Ovary (tissue), 9 donors: ENCODE results near the gene NAALADL2. TPM values are rescaled to one million over a fixed set of nuclear protein-coding genes. Genes with fewer than 3 reads are reported as not detected.

Experiments used
- DNase-seq, 5 donors: peaks; one replicate each; pipeline ENCODE4 v3.0.0-alpha.2; 2019 to 2020
- H3K27ac ChIP-seq, 2 donors: fragments of 200-600 bp; one replicate each; pipeline versions ENCODE4 v1.5.1 to v1.8.0; 2019 to 2022
- H3K27me3 ChIP-seq: fragments of 200-600 bp; one replicate; pipeline ENCODE4 v1.8.0; 2022
- H3K36me3 ChIP-seq: fragments of 200-600 bp; sonication (generic); one replicate; pipeline ENCODE4 v1.5.1; 2019
- H3K4me1 ChIP-seq: one replicate; pipeline ENCODE4 v1.8.1; 2013; ENCODE audit warnings: mild to moderate bottlenecking, moderate library complexity; ENCODE audit not compliant: insufficient read depth
- H3K4me3 ChIP-seq: fragments of 200-600 bp; sonication (generic); one replicate; pipeline ENCODE4 v1.5.1; 2017
- H3K9me3 ChIP-seq, 2 donors: fragments of 200-600 bp in 1 of 2; sonication (generic) in 1 of 2; one replicate each; pipeline versions ENCODE4 v1.5.1 to v1.8.1; 2013 to 2019; ENCODE audit warnings: mild to moderate bottlenecking in 1 of 2, moderate library complexity in 1 of 2
- CTCF ChIP-seq, 3 donors: fragments of 450-650 bp in 2 of 3; fragments of 200-600 bp in 1 of 3; IDR thresholded peaks; one replicate each; pipeline versions ENCODE4 v1.5.1 to v1.8.0; 2016 to 2022; ENCODE audit warnings: antibody characterized with exemption in 3 of 3, mild to moderate bottlenecking in 1 of 3
- EP300 ChIP-seq: sonication (generic); formaldehyde crosslinking; IDR thresholded peaks from one replicate; pipeline ENCODE4 v1.6.1; 2017; ENCODE audit warnings: antibody characterized with exemption
- POLR2A ChIP-seq: fragments of 450-650 bp; IDR thresholded peaks from one replicate; pipeline ENCODE4 v1.6.1; 2017; ENCODE audit warnings: antibody characterized with exemption, mild to moderate bottlenecking, moderate library complexity
- WGBS, 3 donors: extraction: QIAGEN DNeasy Blood & Tissue Kit in 1 of 3; methylation state at CpG; one replicate each; pipeline versions ENCODE4 v1.1.5 to v1.1.7; 2013 to 2017; 5-methylcytosine and 5-hydroxymethylcytosine counted together
- intact Hi-C, 4 donors: fragments of 100-400 bp; cut with DNase I; formaldehyde crosslinking; loops; one replicate each; pipeline versions ENCODE4 v1.11.0 to v1.15.1; 2022 to 2023
- polyA plus RNA-seq, 2 donors: library from polyadenylated mRNA; stranded (reverse); fragments of 200-250 nt in 1 of 2; fragments of 350-450 nt in 1 of 2; fragmentation: Illumina TruSeq in 1 of 2; extraction: RNeasy Lipid Tissue Mini Kit (QIAGEN cat#74804) in 1 of 2; gene quantifications; one replicate each; pipeline ENCODE4 v1.2.3, GENCODE V29; 2013 to 2014
- total RNA-seq, 7 donors: library from RNA; depleted of rRNA in 2 of 7; stranded (reverse); fragments of >200 nt in 2 of 7; fragmentation: NEBNext Ultra II Directional in 3 of 7; extraction: Animal tissue kit (Norgen Biotek cat#: 25700) in 3 of 7; gene quantifications; one replicate each; pipeline versions ENCODE4 v1.1.0 to v1.2.4, GENCODE V29; 2016 to 2023
- donor health status: DM: no; HTN: no; CAD: no; lungs with moderate emphysema.
- donor health status: DM: no; HTN: no; CAD: no.
- donor health status: Bipolar disorder and iron deficiency.
- donor health status: DM: yes; HTN: yes; CAD: no.
- donor health status: DM: no; HTN: no; CAD: no.
- donor health status: DM: yes; HTN: yes; CAD: no.

Gene NAALADL2
- total and polyA plus RNA-seq, 9 donors = 2.3 to 29.3 (median 15.2) TPM

- Histone ChIP-seq H3K36me3 (no peaks in the 10 kb centered on the region), H3K4me3 (no peak overlapping the region), H3K4me1 (no peaks in the 10 kb centered on the region), H3K27ac (no peak overlapping the region), H3K9me3 (no peaks in the 10 kb centered on the region), H3K27me3 (no peaks in the 10 kb centered on the region)
- WGBS, 3 donors = 85 to 93% (median 91%) methylated on average over 1 of the region's 1 CpG
- intact Hi-C loops = no loop called here
- TF ChIP-seq CTCF (IDR thresholded peaks at IDR 0.05) (no peak), EP300 (no peak), POLR2A (no peak)
- DNase-seq = no peak
Measured at GRCh38 chr3:175489406-175489805, 630.3 kb downstream of the NAALADL2 start.

- WGBS, 3 donors = 76 to 90% (median 81%) methylated on average over 4 of the region's 4 CpGs
- Histone ChIP-seq H3K36me3 (no peaks in the 10 kb centered on the region), H3K27ac (no peak overlapping the region), H3K9me3 (no peaks in the 10 kb centered on the region), H3K4me3 (no peak overlapping the region), H3K4me1 (no peaks in the 10 kb centered on the region), H3K27me3 (no peaks in the 10 kb centered on the region)
- intact Hi-C loops = no loop called here
- no peak for DNase-seq
- TF ChIP-seq CTCF (IDR thresholded peaks at IDR 0.05) (no peak), POLR2A (no peak), EP300 (no peak)
Measured at GRCh38 chr3:175493301-175493700, 634.2 kb downstream of the NAALADL2 start.

DNA sequence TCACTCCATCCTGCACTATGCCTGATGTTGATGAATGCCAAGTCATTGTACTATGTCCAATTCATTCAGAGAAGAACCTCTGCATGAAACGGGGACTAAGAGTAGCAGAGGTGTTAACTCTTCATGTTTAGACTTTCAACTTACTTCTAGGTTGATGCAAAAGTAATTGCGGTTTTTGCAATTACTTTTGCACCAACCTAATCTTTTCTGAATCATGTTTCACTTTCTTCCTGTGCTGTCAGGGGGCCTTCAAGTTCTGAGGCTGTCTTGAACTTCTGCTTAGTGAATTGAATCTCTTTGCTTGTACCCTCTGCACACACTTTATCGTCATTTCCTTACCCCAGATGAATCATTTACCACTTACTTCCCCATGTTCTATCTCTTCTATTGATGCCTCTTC, 636.2 kb downstream of the NAALADL2 start:
- Histone ChIP-seq H3K9me3 (no peaks in the 10 kb centered on the region), H3K4me3 (no peak overlapping the region), H3K27ac (no peak overlapping the region), H3K4me1 (no peaks in the 10 kb centered on the region), H3K27me3 (no peaks in the 10 kb centered on the region), H3K36me3 (no peaks in the 10 kb centered on the region)
- DNase-seq = no peak
- TF ChIP-seq EP300 = no peak
- no peak for TF ChIP-seq CTCF (IDR thresholded peaks at IDR 0.05)
- no peak for TF ChIP-seq POLR2A
- WGBS, 3 donors = 70 to 85% (median 85%) methylated on average over 3 of the region's 3 CpGs
- intact Hi-C loops = no loop called here

GRCh38 chr3:175502155-175502554, 643.0 kb downstream of the NAALADL2 start:
- no peaks in the 10 kb centered on the region for H3K4me1 ChIP-seq
- H3K27ac ChIP-seq = no peak overlapping the region
- no peaks in the 10 kb centered on the region for H3K27me3 ChIP-seq
- intact Hi-C loops = no loop called here
- TF ChIP-seq POLR2A (no peak), EP300 (no peak), CTCF (IDR thresholded peaks at IDR 0.05) (no peak)
- H3K9me3 ChIP-seq = no peaks in the 10 kb centered on the region
- no peaks in the 10 kb centered on the region for H3K36me3 ChIP-seq
- WGBS, 3 donors = 87 to 98% (median 96%) methylated on average over 3 of the region's 3 CpGs
- no peak overlapping the region for H3K4me3 ChIP-seq
- DNase-seq = no peak
